GM23338 (cell line): ENCODE measurements around the gene CARD9.

ENCODE experiments used
- CTCF ChIP-seq, 2 experiments: fragments of 200-600 bp in 1 of 2; sonication (generic) in 1 of 2; conservative IDR thresholded peaks; 2 replicates each; pipeline versions ENCODE4 v1.5.1 to v1.6.1; 2016 to 2017; ENCODE audit warnings: antibody characterized with exemption in 2 of 2, low read depth in 2 of 2, mild to moderate bottlenecking in 2 of 2, moderate library complexity in 1 of 2
- EZH2 ChIP-seq: fragments of 200-600 bp; sonication (generic); IDR thresholded peaks from one replicate; pipeline ENCODE4 v1.8.0; 2017; ENCODE audit warnings: antibody characterized with exemption, mild to moderate bottlenecking, low read depth; ENCODE audit not compliant: unreplicated experiment
- POLR2AphosphoS5 ChIP-seq: IDR thresholded peaks from 2 replicates; pipeline ENCODE4 v1.6.1; 2016; ENCODE audit warnings: antibody characterized with exemption, low read depth
- REST ChIP-seq: IDR thresholded peaks from one replicate; pipeline ENCODE4 v1.6.1; 2018; ENCODE audit warnings: antibody characterized with exemption; ENCODE audit not compliant: unreplicated experiment

- TF ChIP-seq CTCF (conservative IDR thresholded peaks at IDR 0.05; ENCODE audit: low read depth in 2 of 2) (no peak), REST (no peak), POLR2AphosphoS5 (no peak), EZH2 (no peak)
Measured at GRCh38 chr9:136379003-136379287, 5.5 kb upstream of the CARD9 start.
